K562 (cell line): ENCODE data around the gene RMND5B. TPM values are rescaled to one million over a fixed set of nuclear protein-coding genes. Genes with fewer than 3 reads are reported as not detected.

Experiments used
- ATAC-seq: fragments of 200-7000 bp; cut with Tn5 transposase; 3 replicates; pipeline ENCODE4 v1.9.1; 2020; ENCODE audit warnings: moderate library complexity
- BruUV-seq: library from RNA; stranded (reverse); fragments of 400-500 nt; replicated peaks from 2 replicates; lab custom pipeline; 2021; lab: Mats Ljungman, UMichigan
- CTCF ChIA-PET: fragments of 300-600 bp; formaldehyde crosslinking; extraction: SDS; loops from one replicate; lab custom pipeline; 2021; ENCODE audit warnings: low intra/inter-chr PET ratio; lab: Yijun Ruan, JAX
- POLR2A ChIA-PET: fragments of 300-600, 350-650 bp; sonication (Branson Sonifier 250); formaldehyde crosslinking; extraction: SDS; loops from one replicate; lab custom pipeline; 2021; ENCODE audit warnings: antibody characterized with exemption, inconsistent platforms; lab: Yijun Ruan, JAX
- DNase-seq, 4 experiments: peaks; one replicate each; pipeline versions ENCODE4 v3.0.0 to v3.0.0-alpha.2; 2011 to 2018; ENCODE audit warnings: low spot score in 3 of 4, mixed read lengths in 3 of 4; ENCODE audit errors: extremely low read depth in 1 of 4
- FAIRE-seq: peaks from 2 replicates; lab custom pipeline; 2011; peaks lifted over from hg19 to GRCh38; lab: Jason Lieb, UNC
- H2AFZ ChIP-seq: 2 replicates; pipeline ENCODE4 v1.6.0; 2011; ENCODE audit warnings: low read depth, low read length, control low read depth, inconsistent platforms
- H3K27ac ChIP-seq: fragments of 200-600 bp; 3 replicates; pipeline ENCODE4 v1.8.0; 2011; ENCODE audit warnings: low read depth, mild to moderate bottlenecking, control low read depth, inconsistent platforms, low read length, moderate library complexity, mixed read lengths; ENCODE audit errors: extremely low read depth
- H3K27me3 ChIP-seq, 2 experiments: fragments of 300-600 bp in 1 of 2; 2 replicates in 1 of 2; 3 replicates in 1 of 2; pipeline versions ENCODE4 v1.6.0 to v1.8.0; 2011; ENCODE audit warnings: inconsistent platforms in 2 of 2, low read length in 2 of 2, mild to moderate bottlenecking in 1 of 2, mixed read lengths in 1 of 2, moderate library complexity in 1 of 2; ENCODE audit not compliant: control insufficient read depth in 2 of 2, insufficient read depth in 2 of 2
- H3K36me3 ChIP-seq: fragments of 300-600 bp; 3 replicates; pipeline ENCODE4 v1.8.0; 2011; ENCODE audit warnings: mild to moderate bottlenecking, low read length, inconsistent platforms; ENCODE audit not compliant: control insufficient read depth, insufficient read depth
- H3K4me1 ChIP-seq, 2 experiments: fragments of 200-600 bp in 1 of 2; replicated peaks in 1 of 2; 2 replicates in 1 of 2; 3 replicates in 1 of 2; pipeline versions ENCODE4 v1.5.1 to v1.8.0; 2011; ENCODE audit warnings: inconsistent platforms in 2 of 2, low read length in 2 of 2, mild to moderate bottlenecking in 1 of 2, mixed read lengths in 1 of 2, moderate library complexity in 1 of 2; ENCODE audit not compliant: control insufficient read depth in 2 of 2, insufficient read depth in 2 of 2
- H3K4me2 ChIP-seq: 2 replicates; pipeline ENCODE4 v1.6.1; 2011; ENCODE audit warnings: low read length, control low read depth, inconsistent platforms, mixed read lengths; ENCODE audit not compliant: insufficient read depth
- H3K4me3 ChIP-seq: fragments of 200-600 bp; sonication (generic), shearing (Covaris generic); 2 replicates; pipeline ENCODE4 v1.5.1; 2016; ENCODE audit warnings: control low read depth, inconsistent platforms
- H3K79me2 ChIP-seq: fragments of 200-600 bp; 3 replicates; pipeline ENCODE4 v1.8.0; 2011; ENCODE audit warnings: low read length, inconsistent platforms; ENCODE audit not compliant: control insufficient read depth, insufficient read depth
- H3K9ac ChIP-seq, 2 experiments: 2 replicates each; pipeline versions ENCODE4 v1.6.0 to v1.6.1; 2011; ENCODE audit warnings: low read depth in 2 of 2, low read length in 2 of 2, control low read depth in 1 of 2, inconsistent platforms in 1 of 2, mild to moderate bottlenecking in 1 of 2, mixed read lengths in 1 of 2; ENCODE audit not compliant: insufficient read depth in 1 of 2
- H3K9me1 ChIP-seq: one replicate; pipeline ENCODE4 v1.6.0; 2011; ENCODE audit warnings: inconsistent platforms, mild to moderate bottlenecking, low read length, moderate library complexity; ENCODE audit not compliant: control insufficient read depth, insufficient read depth
- H3K9me3 ChIP-seq: replicated peaks from 2 replicates; pipeline ENCODE4 v1.5.1; 2011; ENCODE audit warnings: low read depth, low read length, inconsistent platforms; ENCODE audit not compliant: control insufficient read depth, insufficient read depth
- H4K20me1 ChIP-seq: replicated peaks from 2 replicates; pipeline ENCODE4 v1.6.1; 2011; ENCODE audit warnings: low read length, inconsistent platforms, mixed read lengths; ENCODE audit not compliant: control insufficient read depth, insufficient read depth
- C11orf30 ChIP-seq: fragments of 450-650 bp; IDR thresholded peaks from 2 replicates; pipeline ENCODE4 v1.6.1; 2016; ENCODE audit warnings: low read depth, mild to moderate bottlenecking
- CCAR2 ChIP-seq: fragments of 200-400 bp; formaldehyde crosslinking; IDR thresholded peaks from 2 replicates; pipeline ENCODE4 v1.6.1; 2017; ENCODE audit warnings: mild to moderate bottlenecking, low read depth, low read length
- GTF2A2 ChIP-seq: IDR thresholded peaks from 2 replicates; pipeline ENCODE4 v1.6.1; 2016; ENCODE audit warnings: mild to moderate bottlenecking, missing genetic modification characterization, missing compliant biosample characterization
- HCFC1 ChIP-seq: IDR thresholded peaks from 2 replicates; pipeline ENCODE4 v1.6.1; 2012; ENCODE audit warnings: low read depth, low read length, improper control_type of control experiment
- IFI16 ChIP-seq: fragments of 250-450 bp; sonication (Bioruptor Pico); IDR thresholded peaks from 2 replicates; pipeline ENCODE4 v2.1.2; 2022; ENCODE audit warnings: mild to moderate bottlenecking, inconsistent platforms
- RBM22 ChIP-seq: fragments of 200-400 bp; formaldehyde crosslinking; IDR thresholded peaks from 2 replicates; pipeline ENCODE4 v1.6.1; 2018; ENCODE audit warnings: low read length, low read depth; ENCODE audit not compliant: poor library complexity, severe bottlenecking
- SMARCA5 ChIP-seq: fragments of 450-650 bp; IDR thresholded peaks from 2 replicates; pipeline ENCODE4 v1.6.1; 2016
- ZC3H8 ChIP-seq: fragments of 450-650 bp; IDR thresholded peaks from 2 replicates; pipeline ENCODE4 v1.6.1; 2017
- ZNF316 ChIP-seq: fragments of 450-650 bp; IDR thresholded peaks from 2 replicates; pipeline ENCODE4 v1.6.1; 2016
- ZNF324 ChIP-seq: fragments of 250-450 bp; sonication (Bioruptor Pico); IDR thresholded peaks from 2 replicates; pipeline ENCODE4 v1.4.0; 2020; ENCODE audit warnings: mild to moderate bottlenecking
- WGBS: fragments of 100-300 bp; shearing (Covaris generic); methylation state at CpG from one replicate; pipeline ENCODE4 v1.1.6; 2016; ENCODE audit warnings: low coverage, mixed read lengths; ENCODE audit not compliant: insufficient coverage; ENCODE audit errors: missing lambda C conversion rate; 5-methylcytosine and 5-hydroxymethylcytosine counted together
- in situ Hi-C: fragments of 300-500 bp; cut with MboI; formaldehyde crosslinking; loops from 4 replicates; pipeline ENCODE4 v1.15.0; 2018; ENCODE audit warnings: inconsistent platforms, mixed read lengths
- intact Hi-C: fragments of 100-400 bp; cut with micrococcal nuclease; formaldehyde crosslinking; loops from 2 replicates; pipeline ENCODE4 v1.14.2; 2022
- polyA plus RNA-seq, 8 experiments: library from polyadenylated mRNA; depleted of rRNA in 4 of 8; stranded (reverse) in 5 of 8; unstranded in 3 of 8; fragments of >200 nt; fragmentation: Nextera tagmentation in 2 of 8; fragmentation: Illumina TruSeq in 1 of 8; extraction: Ambion mirVana in 2 of 8; extraction: Trizol in 1 of 8; gene quantifications; 2 replicates each; pipeline versions ENCODE4 v1.2.1 to v1.2.3, GENCODE V29; 2011 to 2014; ENCODE audit warnings: inconsistent platforms in 1 of 8, missing spikeins in 1 of 8
- total RNA-seq, 7 experiments: library from RNA; depleted of rRNA in 6 of 7; stranded (reverse); fragments of >200 nt in 6 of 7; fragmentation: Illumina TruSeq in 2 of 7; extraction: Trizol in 2 of 7; gene quantifications; 2 replicates each; pipeline versions ENCODE4 v1.2.1 to v1.2.3, GENCODE V29; 2011 to 2021; ENCODE audit warnings: low replicate concordance in 1 of 7
- TF ChIP-seq, protein P1 (sequence below): fragments of 450-650 bp; IDR thresholded peaks from 2 replicates; pipeline ENCODE4 v1.6.1; 2016; ENCODE audit warnings: missing biosample characterization, missing genetic modification characterization
- TF ChIP-seq, protein P2 (sequence below): sonication (generic); formaldehyde crosslinking; IDR thresholded peaks from 2 replicates; pipeline ENCODE4 v1.8.1; 2023; ENCODE audit warnings: mild to moderate bottlenecking, missing genetic modification reagents, moderate library complexity
- TF ChIP-seq, protein P3 (sequence below): fragments of 450-650 bp; formaldehyde crosslinking; IDR thresholded peaks from 2 replicates; pipeline ENCODE4 v1.4.0; 2020; ENCODE audit warnings: mild to moderate bottlenecking, moderate library complexity
- TF ChIP-seq, protein P4 (sequence below): fragments of 450-650 bp; formaldehyde crosslinking; IDR thresholded peaks from 2 replicates; pipeline ENCODE4 v1.4.0; 2020; ENCODE audit warnings: mild to moderate bottlenecking, mixed read lengths
- TF ChIP-seq, protein P5 (sequence below): IDR thresholded peaks from 2 replicates; pipeline ENCODE4 v1.6.1; 2011; ENCODE audit not compliant: insufficient read length; ENCODE audit errors: extremely low read depth

RMND5B gene
- total and polyA plus RNA-seq, 9 of the 15 experiments (the other 6 are each of a cell fraction or from before 2014, with no cell fraction given), result 2.6 to 57.0 (median 28.3) TPM

DNA sequence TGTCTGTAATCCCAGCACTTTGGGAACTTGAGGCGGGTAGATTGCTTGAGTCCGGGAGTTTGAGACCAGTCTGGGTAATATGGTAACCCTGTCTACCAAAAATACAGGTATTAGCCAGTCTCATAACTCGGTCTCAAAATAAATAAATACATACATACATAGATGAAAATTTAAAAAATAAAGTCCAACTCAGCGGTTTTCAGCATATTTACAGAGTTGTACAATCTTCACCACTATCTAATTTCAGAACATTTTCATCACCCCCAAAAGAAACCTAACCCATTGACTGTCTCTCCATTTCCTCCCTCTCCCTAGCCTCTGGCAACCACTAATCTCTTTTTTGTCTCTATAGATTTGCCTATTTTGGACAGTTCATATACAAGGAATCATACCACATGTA is 10.7 kb downstream of the RMND5B start:
- no peaks in the 10 kb centered on the region for H3K9me1 ChIP-seq
- H3K4me1 ChIP-seq, result peaks cover 0 to 11% of the 10 kb centered on the region in 2 experiments; a peak in 3 of 5 replicates
- no peak overlapping the region for H3K27ac ChIP-seq
- H3K9me3 ChIP-seq, result no peaks in the 10 kb centered on the region
- no peak overlapping the region for H3K4me2 ChIP-seq
- no peak for DNase-seq
- intact Hi-C loops (no loop called here), in situ Hi-C loops (no loop called here)
- ATAC-seq, result no peak
- H3K9ac ChIP-seq, result no peak overlapping the region; a peak in 1 of 4 replicates
- H3K79me2 ChIP-seq, result peaks cover 9% of the 10 kb centered on the region
- no peak overlapping the region for H3K4me3 ChIP-seq
- peaks cover 90% of the 10 kb centered on the region for H3K36me3 ChIP-seq
- no peaks in the 10 kb centered on the region for H3K27me3 ChIP-seq
- ChIA-PET POLR2A (interaction anchor here (0.8 to 3.2 kb wide), 2 partner anchors 9 to 11 kb away, joined by 3 to 20 read pairs; no protein-coding TSS in a partner anchor), CTCF (no interaction called here)
- 92% methylated on average over 4 of the region's 4 CpGs for WGBS
- H4K20me1 ChIP-seq, result 0 out of 2 replicates have a peak, but pooled peaks cover 8% of the 10 kb centered on the region
- FAIRE-seq, result no peak
- BruUV-seq, result no TSS peak
- H2AFZ ChIP-seq, result no peak overlapping the region
- no peak for TF ChIP-seq CCAR2
- peak; percentile 51; the same call in 1 of the 2 replicates for TF ChIP-seq C11orf30
- TF ChIP-seq HCFC1, result no peak
- TF ChIP-seq, protein P1, sequence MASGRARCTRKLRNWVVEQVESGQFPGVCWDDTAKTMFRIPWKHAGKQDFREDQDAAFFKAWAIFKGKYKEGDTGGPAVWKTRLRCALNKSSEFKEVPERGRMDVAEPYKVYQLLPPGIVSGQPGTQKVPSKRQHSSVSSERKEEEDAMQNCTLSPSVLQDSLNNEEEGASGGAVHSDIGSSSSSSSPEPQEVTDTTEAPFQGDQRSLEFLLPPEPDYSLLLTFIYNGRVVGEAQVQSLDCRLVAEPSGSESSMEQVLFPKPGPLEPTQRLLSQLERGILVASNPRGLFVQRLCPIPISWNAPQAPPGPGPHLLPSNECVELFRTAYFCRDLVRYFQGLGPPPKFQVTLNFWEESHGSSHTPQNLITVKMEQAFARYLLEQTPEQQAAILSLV (tag), result no peak
- TF ChIP-seq, protein P2, sequence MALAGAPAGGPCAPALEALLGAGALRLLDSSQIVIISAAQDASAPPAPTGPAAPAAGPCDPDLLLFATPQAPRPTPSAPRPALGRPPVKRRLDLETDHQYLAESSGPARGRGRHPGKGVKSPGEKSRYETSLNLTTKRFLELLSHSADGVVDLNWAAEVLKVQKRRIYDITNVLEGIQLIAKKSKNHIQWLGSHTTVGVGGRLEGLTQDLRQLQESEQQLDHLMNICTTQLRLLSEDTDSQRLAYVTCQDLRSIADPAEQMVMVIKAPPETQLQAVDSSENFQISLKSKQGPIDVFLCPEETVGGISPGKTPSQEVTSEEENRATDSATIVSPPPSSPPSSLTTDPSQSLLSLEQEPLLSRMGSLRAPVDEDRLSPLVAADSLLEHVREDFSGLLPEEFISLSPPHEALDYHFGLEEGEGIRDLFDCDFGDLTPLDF, result no peak
- TF ChIP-seq GTF2A2 (tag), result no peak
- peak; percentile 79 for TF ChIP-seq ZNF316
- TF ChIP-seq ZNF324, result no peak
- TF ChIP-seq, protein P3, sequence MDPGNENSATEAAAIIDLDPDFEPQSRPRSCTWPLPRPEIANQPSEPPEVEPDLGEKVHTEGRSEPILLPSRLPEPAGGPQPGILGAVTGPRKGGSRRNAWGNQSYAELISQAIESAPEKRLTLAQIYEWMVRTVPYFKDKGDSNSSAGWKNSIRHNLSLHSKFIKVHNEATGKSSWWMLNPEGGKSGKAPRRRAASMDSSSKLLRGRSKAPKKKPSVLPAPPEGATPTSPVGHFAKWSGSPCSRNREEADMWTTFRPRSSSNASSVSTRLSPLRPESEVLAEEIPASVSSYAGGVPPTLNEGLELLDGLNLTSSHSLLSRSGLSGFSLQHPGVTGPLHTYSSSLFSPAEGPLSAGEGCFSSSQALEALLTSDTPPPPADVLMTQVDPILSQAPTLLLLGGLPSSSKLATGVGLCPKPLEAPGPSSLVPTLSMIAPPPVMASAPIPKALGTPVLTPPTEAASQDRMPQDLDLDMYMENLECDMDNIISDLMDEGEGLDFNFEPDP (CRISPR knock-in tag), result no peak
- TF ChIP-seq IFI16 (CRISPR knock-in tag), result no peak
- TF ChIP-seq, protein P4, sequence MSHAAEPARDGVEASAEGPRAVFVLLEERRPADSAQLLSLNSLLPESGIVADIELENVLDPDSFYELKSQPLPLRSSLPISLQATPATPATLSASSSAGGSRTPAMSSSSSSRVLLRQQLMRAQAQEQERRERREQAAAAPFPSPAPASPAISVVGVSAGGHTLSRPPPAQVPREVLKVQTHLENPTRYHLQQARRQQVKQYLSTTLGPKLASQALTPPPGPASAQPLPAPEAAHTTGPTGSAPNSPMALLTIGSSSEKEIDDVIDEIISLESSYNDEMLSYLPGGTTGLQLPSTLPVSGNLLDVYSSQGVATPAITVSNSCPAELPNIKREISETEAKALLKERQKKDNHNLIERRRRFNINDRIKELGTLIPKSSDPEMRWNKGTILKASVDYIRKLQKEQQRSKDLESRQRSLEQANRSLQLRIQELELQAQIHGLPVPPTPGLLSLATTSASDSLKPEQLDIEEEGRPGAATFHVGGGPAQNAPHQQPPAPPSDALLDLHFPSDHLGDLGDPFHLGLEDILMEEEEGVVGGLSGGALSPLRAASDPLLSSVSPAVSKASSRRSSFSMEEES, result no peak
- no peak for TF ChIP-seq RBM22
- TF ChIP-seq, protein P5, sequence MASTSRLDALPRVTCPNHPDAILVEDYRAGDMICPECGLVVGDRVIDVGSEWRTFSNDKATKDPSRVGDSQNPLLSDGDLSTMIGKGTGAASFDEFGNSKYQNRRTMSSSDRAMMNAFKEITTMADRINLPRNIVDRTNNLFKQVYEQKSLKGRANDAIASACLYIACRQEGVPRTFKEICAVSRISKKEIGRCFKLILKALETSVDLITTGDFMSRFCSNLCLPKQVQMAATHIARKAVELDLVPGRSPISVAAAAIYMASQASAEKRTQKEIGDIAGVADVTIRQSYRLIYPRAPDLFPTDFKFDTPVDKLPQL, result no peak
- no peak for TF ChIP-seq SMARCA5
- TF ChIP-seq ZC3H8, result no peak
